ENCODE data around the gene MARCHF10. TPM values are rescaled to one million over a fixed set of nuclear protein-coding genes. Genes with fewer than 3 reads are reported as not detected.

MARCHF10 gene
- total RNA-seq, 3 donors from 2014 or later = 0.35 TPM; not detected in 2

DNA sequence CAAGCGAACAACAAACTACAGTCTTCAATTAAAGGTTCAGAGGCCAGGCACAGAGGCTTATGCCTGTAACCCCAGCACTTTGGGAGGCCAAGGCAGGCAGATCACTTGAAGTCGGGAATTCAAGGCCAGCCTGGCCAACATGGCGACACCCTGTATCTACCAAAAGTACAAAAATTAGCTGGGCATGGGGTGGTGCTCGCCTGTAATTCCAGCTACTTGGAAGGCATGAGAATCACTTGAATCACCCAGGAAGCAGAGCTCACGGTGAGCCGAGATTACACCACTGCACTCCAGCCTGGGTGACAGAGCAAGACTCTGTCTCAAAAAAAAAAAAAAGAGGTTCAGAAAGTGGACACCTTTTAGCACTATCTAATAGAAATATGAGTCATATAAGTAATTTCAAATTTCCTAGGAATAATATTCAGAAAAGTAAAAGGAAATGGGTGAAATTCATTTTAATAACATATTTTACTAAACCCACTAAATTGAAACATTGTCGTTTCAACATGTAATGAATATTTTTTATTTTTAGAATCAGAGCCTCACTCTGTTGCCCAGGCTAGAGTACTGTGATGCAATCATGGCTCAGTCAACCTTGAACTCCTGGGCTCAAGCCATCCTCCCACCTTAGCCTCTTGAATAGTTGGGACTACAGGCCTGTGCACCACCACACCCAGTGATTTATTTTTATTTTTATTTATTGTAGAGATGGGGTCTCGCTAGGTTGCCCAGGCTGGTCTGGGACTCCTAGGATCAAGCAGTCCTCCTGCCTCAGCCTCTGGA is 15.2 kb upstream of the MARCHF10 start:
- TF ChIP-seq, protein P1, sequence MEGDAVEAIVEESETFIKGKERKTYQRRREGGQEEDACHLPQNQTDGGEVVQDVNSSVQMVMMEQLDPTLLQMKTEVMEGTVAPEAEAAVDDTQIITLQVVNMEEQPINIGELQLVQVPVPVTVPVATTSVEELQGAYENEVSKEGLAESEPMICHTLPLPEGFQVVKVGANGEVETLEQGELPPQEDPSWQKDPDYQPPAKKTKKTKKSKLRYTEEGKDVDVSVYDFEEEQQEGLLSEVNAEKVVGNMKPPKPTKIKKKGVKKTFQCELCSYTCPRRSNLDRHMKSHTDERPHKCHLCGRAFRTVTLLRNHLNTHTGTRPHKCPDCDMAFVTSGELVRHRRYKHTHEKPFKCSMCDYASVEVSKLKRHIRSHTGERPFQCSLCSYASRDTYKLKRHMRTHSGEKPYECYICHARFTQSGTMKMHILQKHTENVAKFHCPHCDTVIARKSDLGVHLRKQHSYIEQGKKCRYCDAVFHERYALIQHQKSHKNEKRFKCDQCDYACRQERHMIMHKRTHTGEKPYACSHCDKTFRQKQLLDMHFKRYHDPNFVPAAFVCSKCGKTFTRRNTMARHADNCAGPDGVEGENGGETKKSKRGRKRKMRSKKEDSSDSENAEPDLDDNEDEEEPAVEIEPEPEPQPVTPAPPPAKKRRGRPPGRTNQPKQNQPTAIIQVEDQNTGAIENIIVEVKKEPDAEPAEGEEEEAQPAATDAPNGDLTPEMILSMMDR (IDR thresholded peaks at IDR 0.05) = no peak
- H3K4me1 ChIP-seq (ENCODE audit: low read depth) = no peaks in the 10 kb centered on the region
- ATAC-seq (no peak), DNase-seq (no peak)
- H3K4me3 ChIP-seq = no peak overlapping the region
- H3K36me3 ChIP-seq (ENCODE audit: low read depth) = no peaks in the 10 kb centered on the region
- no peaks in the 10 kb centered on the region for H3K9me3 ChIP-seq
- intact Hi-C loops (cut with DNase I, micrococcal nuclease) = no loop called here

DNA sequence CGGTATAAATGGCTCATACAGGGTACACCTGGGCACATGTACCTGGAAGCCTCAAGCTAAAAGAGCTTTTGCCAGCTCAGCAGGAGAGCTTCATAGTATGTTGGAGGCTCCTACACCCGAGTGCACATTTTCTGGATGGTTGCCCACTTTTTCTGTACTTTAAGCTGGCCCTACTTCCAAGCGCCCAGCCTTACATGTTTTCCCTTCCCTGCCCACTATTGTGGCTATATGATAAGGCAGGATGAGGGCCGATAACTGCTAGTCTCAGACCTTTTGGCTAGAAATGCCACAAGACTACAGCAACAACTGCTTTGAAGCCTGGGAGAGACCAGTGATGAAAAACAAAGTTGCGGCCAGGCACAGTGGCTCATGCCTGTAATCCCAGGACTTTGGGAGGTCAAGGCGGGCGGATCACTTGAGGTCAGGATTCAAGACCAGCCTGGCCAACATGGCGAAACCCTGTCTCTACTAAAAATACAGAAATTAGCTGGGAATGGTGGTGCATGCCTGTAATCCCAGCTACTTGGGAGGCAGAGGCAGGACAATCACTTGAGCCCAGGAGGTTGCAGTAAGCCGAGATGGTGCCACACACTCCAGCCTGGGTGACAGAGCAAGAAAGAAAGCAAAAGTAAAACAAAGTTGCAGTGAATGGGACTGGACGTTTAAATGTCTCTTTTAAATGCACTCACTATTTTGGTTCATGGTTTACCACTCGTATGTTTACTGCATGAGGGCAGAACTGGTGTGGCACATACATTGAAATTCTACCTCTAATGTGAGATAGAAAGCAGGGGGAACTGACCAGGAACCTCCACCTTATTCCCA is 14.2 kb upstream of the MARCHF10 start:
- Histone ChIP-seq H3K4me1 (ENCODE audit: low read depth) (no peaks in the 10 kb centered on the region), H3K4me3 (no peak overlapping the region), H3K9me3 (no peaks in the 10 kb centered on the region), H3K36me3 (ENCODE audit: low read depth) (no peaks in the 10 kb centered on the region)
- ATAC-seq (no peak), DNase-seq (no peak)
- TF ChIP-seq, protein P1 (IDR thresholded peaks at IDR 0.05) = no peak
- intact Hi-C loops (cut with DNase I, micrococcal nuclease) = no loop called here

DNA sequence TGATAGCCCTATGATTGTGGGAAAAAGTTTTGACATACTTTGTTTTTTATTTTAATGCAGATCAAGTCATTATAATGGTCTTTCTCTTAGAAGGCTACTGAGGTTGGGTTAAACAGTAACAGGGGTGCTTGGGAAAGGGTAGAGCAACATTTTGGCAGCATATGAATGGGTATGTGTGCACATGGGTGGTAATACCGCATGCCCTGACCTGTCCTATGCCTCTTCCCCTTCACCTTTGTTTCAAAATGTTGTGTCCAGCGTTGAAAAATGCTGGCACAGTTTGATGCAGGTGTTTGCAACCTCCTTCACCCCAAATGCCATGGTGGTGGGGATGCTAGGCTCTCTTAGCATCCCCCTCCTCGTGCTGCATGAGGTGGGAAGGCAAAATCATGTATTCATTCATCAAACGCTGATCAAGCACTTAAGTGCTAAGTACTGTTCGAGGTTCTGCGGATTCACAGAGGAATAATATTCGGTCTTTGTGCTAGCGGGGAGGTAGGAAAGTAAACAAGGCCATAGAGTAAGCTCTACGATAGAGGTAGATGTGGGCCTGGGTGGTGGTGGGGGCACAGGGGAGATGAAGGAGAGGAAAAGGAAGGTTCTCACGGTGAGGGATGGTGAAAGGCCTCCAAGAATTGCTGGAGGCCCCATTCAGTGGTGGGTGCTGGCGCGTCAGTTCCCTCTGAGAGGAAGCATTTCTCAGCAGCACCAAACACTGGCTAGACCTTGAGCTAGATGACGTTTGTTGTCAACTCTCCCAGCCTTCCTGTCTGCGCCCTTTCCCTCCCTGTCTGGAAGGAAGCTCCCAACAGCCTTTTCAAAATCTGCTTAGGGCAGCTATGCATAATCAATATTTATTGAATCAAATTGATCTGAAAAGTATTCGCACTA is 13.3 kb upstream of the MARCHF10 start:
- TF ChIP-seq, protein P1 (IDR thresholded peaks at IDR 0.05) = no peak
- no peak overlapping the region for H3K4me3 ChIP-seq
- H3K36me3 ChIP-seq (ENCODE audit: low read depth) = no peaks in the 10 kb centered on the region
- intact Hi-C loops (cut with DNase I, micrococcal nuclease) = no loop called here
- no peaks in the 10 kb centered on the region for H3K9me3 ChIP-seq
- no peak for ATAC-seq
- H3K4me1 ChIP-seq (ENCODE audit: low read depth) = no peaks in the 10 kb centered on the region
- no peak for DNase-seq

DNA sequence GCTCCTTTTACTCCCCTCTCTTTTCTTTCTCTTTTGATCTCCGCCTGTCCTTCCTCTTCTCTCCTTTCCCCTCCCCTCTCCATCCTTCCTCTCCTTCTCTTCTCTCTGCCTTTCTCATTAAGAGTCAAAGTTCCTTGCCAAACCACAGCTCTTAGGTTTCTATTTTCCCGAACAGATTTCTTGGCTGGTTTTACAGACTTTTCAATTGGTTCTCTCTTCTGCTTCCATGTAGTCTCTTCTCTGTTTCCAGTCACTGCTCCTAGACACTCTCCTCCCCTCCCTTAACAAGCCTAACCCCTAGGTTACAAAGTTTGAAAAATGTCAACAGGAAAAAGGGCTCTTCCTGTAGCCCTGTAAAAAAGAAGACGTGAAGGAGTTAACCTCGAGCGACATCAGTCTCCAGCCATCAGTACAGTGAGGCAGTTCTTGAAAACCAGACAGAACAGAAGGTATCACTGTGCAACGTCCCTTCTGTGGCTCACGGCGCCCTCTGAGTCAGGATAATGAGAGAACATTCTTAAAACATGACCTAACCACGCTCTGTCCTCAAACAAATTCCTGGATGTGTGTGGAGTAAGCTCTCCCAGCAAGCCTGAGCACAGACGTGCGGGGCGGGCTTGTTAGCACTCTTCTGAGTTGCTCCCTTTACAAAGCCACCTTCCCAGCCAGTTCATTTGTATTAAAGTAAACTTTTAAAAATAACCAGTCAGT is 11.6 kb upstream of the MARCHF10 start:
- DNase-seq (peak in 2 of 3 donors; percentile 12 to 63), ATAC-seq (peak; percentile 71)
- TF ChIP-seq, protein P1 (IDR thresholded peaks at IDR 0.05) = no peak
- Histone ChIP-seq H3K9me3 (no peaks in the 10 kb centered on the region), H3K36me3 (ENCODE audit: low read depth) (no peaks in the 10 kb centered on the region), H3K4me3 (no peak overlapping the region), H3K4me1 (ENCODE audit: low read depth) (no peaks in the 10 kb centered on the region)
- intact Hi-C loops (cut with DNase I, micrococcal nuclease) = no loop called here

DNA sequence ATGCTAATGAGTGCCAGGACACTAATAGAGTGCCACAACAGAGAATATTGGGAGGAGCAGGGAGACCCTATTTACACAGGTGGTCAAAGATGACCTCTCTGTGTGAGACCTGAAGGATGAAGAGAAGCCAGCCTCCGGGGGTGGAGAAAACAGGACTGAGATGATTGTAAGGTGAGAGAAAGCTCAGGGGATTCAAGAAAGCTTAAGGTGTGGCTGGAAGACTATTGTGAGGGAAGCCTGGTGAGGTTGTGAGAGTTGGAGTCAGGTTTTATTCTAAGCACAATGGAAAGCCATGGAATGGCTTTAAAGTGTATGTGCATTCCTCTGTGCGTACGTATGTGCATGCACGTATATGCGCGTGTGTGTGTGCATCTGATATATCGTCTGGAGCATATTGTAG is 10.4 kb upstream of the MARCHF10 start:
- Histone ChIP-seq H3K4me1 (ENCODE audit: low read depth) (no peaks in the 10 kb centered on the region), H3K36me3 (ENCODE audit: low read depth) (no peaks in the 10 kb centered on the region), H3K9me3 (no peaks in the 10 kb centered on the region), H3K4me3 (no peak overlapping the region)
- no peak for DNase-seq
- no peak for ATAC-seq
- intact Hi-C loops (cut with DNase I, micrococcal nuclease) = no loop called here
- TF ChIP-seq, protein P1 (IDR thresholded peaks at IDR 0.05) = no peak
